K562 (cell line): Measurements from ENCODE around the gene TMCC1. TPM values are rescaled to one million over a fixed set of nuclear protein-coding genes. Genes with fewer than 3 reads are reported as not detected.

ENCODE experiments used
- ATAC-seq: fragments of 200-7000 bp; cut with Tn5 transposase; 3 replicates; pipeline ENCODE4 v1.9.1; 2020; ENCODE audit warnings: moderate library complexity
- BruUV-seq: library from RNA; stranded (reverse); fragments of 400-500 nt; replicated peaks from 2 replicates; lab custom pipeline; 2021; lab: Mats Ljungman, UMichigan
- CTCF ChIA-PET: fragments of 300-600 bp; formaldehyde crosslinking; extraction: SDS; loops from one replicate; lab custom pipeline; 2021; ENCODE audit warnings: low intra/inter-chr PET ratio; lab: Yijun Ruan, JAX
- POLR2A ChIA-PET: fragments of 300-600, 350-650 bp; sonication (Branson Sonifier 250); formaldehyde crosslinking; extraction: SDS; loops from one replicate; lab custom pipeline; 2021; ENCODE audit warnings: antibody characterized with exemption, inconsistent platforms; lab: Yijun Ruan, JAX
- DNase-seq, 4 experiments: peaks; one replicate each; pipeline versions ENCODE4 v3.0.0 to v3.0.0-alpha.2; 2011 to 2018; ENCODE audit warnings: low spot score in 3 of 4, mixed read lengths in 3 of 4; ENCODE audit errors: extremely low read depth in 1 of 4
- FAIRE-seq: peaks from 2 replicates; lab custom pipeline; 2011; peaks lifted over from hg19 to GRCh38; lab: Jason Lieb, UNC
- H2AFZ ChIP-seq: 2 replicates; pipeline ENCODE4 v1.6.0; 2011; ENCODE audit warnings: low read depth, low read length, control low read depth, inconsistent platforms
- H3K27ac ChIP-seq: fragments of 200-600 bp; 3 replicates; pipeline ENCODE4 v1.8.0; 2011; ENCODE audit warnings: low read depth, mild to moderate bottlenecking, control low read depth, inconsistent platforms, low read length, moderate library complexity, mixed read lengths; ENCODE audit errors: extremely low read depth
- H3K27me3 ChIP-seq, 2 experiments: fragments of 300-600 bp in 1 of 2; 2 replicates in 1 of 2; 3 replicates in 1 of 2; pipeline versions ENCODE4 v1.6.0 to v1.8.0; 2011; ENCODE audit warnings: inconsistent platforms in 2 of 2, low read length in 2 of 2, mild to moderate bottlenecking in 1 of 2, mixed read lengths in 1 of 2, moderate library complexity in 1 of 2; ENCODE audit not compliant: control insufficient read depth in 2 of 2, insufficient read depth in 2 of 2
- H3K36me3 ChIP-seq: fragments of 300-600 bp; 3 replicates; pipeline ENCODE4 v1.8.0; 2011; ENCODE audit warnings: mild to moderate bottlenecking, low read length, inconsistent platforms; ENCODE audit not compliant: control insufficient read depth, insufficient read depth
- H3K4me1 ChIP-seq, 2 experiments: fragments of 200-600 bp in 1 of 2; replicated peaks in 1 of 2; 2 replicates in 1 of 2; 3 replicates in 1 of 2; pipeline versions ENCODE4 v1.5.1 to v1.8.0; 2011; ENCODE audit warnings: inconsistent platforms in 2 of 2, low read length in 2 of 2, mild to moderate bottlenecking in 1 of 2, mixed read lengths in 1 of 2, moderate library complexity in 1 of 2; ENCODE audit not compliant: control insufficient read depth in 2 of 2, insufficient read depth in 2 of 2
- H3K4me2 ChIP-seq: 2 replicates; pipeline ENCODE4 v1.6.1; 2011; ENCODE audit warnings: low read length, control low read depth, inconsistent platforms, mixed read lengths; ENCODE audit not compliant: insufficient read depth
- H3K4me3 ChIP-seq: fragments of 200-600 bp; sonication (generic), shearing (Covaris generic); 2 replicates; pipeline ENCODE4 v1.5.1; 2016; ENCODE audit warnings: control low read depth, inconsistent platforms
- H3K79me2 ChIP-seq: fragments of 200-600 bp; 3 replicates; pipeline ENCODE4 v1.8.0; 2011; ENCODE audit warnings: low read length, inconsistent platforms; ENCODE audit not compliant: control insufficient read depth, insufficient read depth
- H3K9ac ChIP-seq, 2 experiments: 2 replicates each; pipeline versions ENCODE4 v1.6.0 to v1.6.1; 2011; ENCODE audit warnings: low read depth in 2 of 2, low read length in 2 of 2, control low read depth in 1 of 2, inconsistent platforms in 1 of 2, mild to moderate bottlenecking in 1 of 2, mixed read lengths in 1 of 2; ENCODE audit not compliant: insufficient read depth in 1 of 2
- H3K9me1 ChIP-seq: one replicate; pipeline ENCODE4 v1.6.0; 2011; ENCODE audit warnings: inconsistent platforms, mild to moderate bottlenecking, low read length, moderate library complexity; ENCODE audit not compliant: control insufficient read depth, insufficient read depth
- H3K9me3 ChIP-seq: replicated peaks from 2 replicates; pipeline ENCODE4 v1.5.1; 2011; ENCODE audit warnings: low read depth, low read length, inconsistent platforms; ENCODE audit not compliant: control insufficient read depth, insufficient read depth
- H4K20me1 ChIP-seq: replicated peaks from 2 replicates; pipeline ENCODE4 v1.6.1; 2011; ENCODE audit warnings: low read length, inconsistent platforms, mixed read lengths; ENCODE audit not compliant: control insufficient read depth, insufficient read depth
- CBX5 ChIP-seq: IDR thresholded peaks from 2 replicates; pipeline ENCODE4 v1.6.1; 2014; ENCODE audit warnings: low read depth, borderline replicate concordance
- ELK1 ChIP-seq: sonication (generic); formaldehyde crosslinking; IDR thresholded peaks from 2 replicates; pipeline ENCODE4 v1.8.1; 2022; ENCODE audit warnings: missing genetic modification reagents
- HMGXB4 ChIP-seq: sonication (generic); formaldehyde crosslinking; IDR thresholded peaks from 2 replicates; pipeline ENCODE4 v1.8.1; 2023; ENCODE audit warnings: mild to moderate bottlenecking, missing genetic modification reagents
- KDM4B ChIP-seq, 2 experiments: fragments of 450-650 bp in 1 of 2; sonication (generic) in 1 of 2; IDR thresholded peaks; 2 replicates each; pipeline ENCODE4 v1.6.1; 2016 to 2017; ENCODE audit warnings: borderline replicate concordance in 2 of 2, antibody characterized with exemption in 1 of 2, low read depth in 1 of 2, mild to moderate bottlenecking in 1 of 2
- KHSRP ChIP-seq: fragments of 450-650 bp; IDR thresholded peaks from 2 replicates; pipeline ENCODE4 v1.6.1; 2017
- KLF1 ChIP-seq: fragments of 450-650 bp; IDR thresholded peaks from 2 replicates; pipeline ENCODE4 v1.6.1; 2016; ENCODE audit warnings: missing genetic modification characterization, missing compliant biosample characterization
- THAP7 ChIP-seq: fragments of 250-450 bp; sonication (Bioruptor Pico); IDR thresholded peaks from 2 replicates; pipeline ENCODE4 v1.5.0; 2021
- ZKSCAN1 ChIP-seq: fragments of 150-350 bp; IDR thresholded peaks from 2 replicates; pipeline ENCODE4 v1.6.1; 2016; ENCODE audit warnings: low read depth, low read length
- ZNF12 ChIP-seq: sonication (generic); formaldehyde crosslinking; IDR thresholded peaks from 2 replicates; pipeline ENCODE4 v1.4.0; 2020; ENCODE audit warnings: mild to moderate bottlenecking, missing genetic modification reagents
- WGBS: fragments of 100-300 bp; shearing (Covaris generic); methylation state at CpG from one replicate; pipeline ENCODE4 v1.1.6; 2016; ENCODE audit warnings: low coverage, mixed read lengths; ENCODE audit not compliant: insufficient coverage; ENCODE audit errors: missing lambda C conversion rate; 5-methylcytosine and 5-hydroxymethylcytosine counted together
- in situ Hi-C: fragments of 300-500 bp; cut with MboI; formaldehyde crosslinking; loops from 4 replicates; pipeline ENCODE4 v1.15.0; 2018; ENCODE audit warnings: inconsistent platforms, mixed read lengths
- intact Hi-C: fragments of 100-400 bp; cut with micrococcal nuclease; formaldehyde crosslinking; loops from 2 replicates; pipeline ENCODE4 v1.14.2; 2022
- polyA plus RNA-seq, 8 experiments: library from polyadenylated mRNA; depleted of rRNA in 4 of 8; stranded (reverse) in 5 of 8; unstranded in 3 of 8; fragments of >200 nt; fragmentation: Nextera tagmentation in 2 of 8; fragmentation: Illumina TruSeq in 1 of 8; extraction: Ambion mirVana in 2 of 8; extraction: Trizol in 1 of 8; gene quantifications; 2 replicates each; pipeline versions ENCODE4 v1.2.1 to v1.2.3, GENCODE V29; 2011 to 2014; ENCODE audit warnings: inconsistent platforms in 1 of 8, missing spikeins in 1 of 8
- total RNA-seq, 7 experiments: library from RNA; depleted of rRNA in 6 of 7; stranded (reverse); fragments of >200 nt in 6 of 7; fragmentation: Illumina TruSeq in 2 of 7; extraction: Trizol in 2 of 7; gene quantifications; 2 replicates each; pipeline versions ENCODE4 v1.2.1 to v1.2.3, GENCODE V29; 2011 to 2021; ENCODE audit warnings: low replicate concordance in 1 of 7
- TF ChIP-seq, protein P1 (sequence below), 3 experiments: fragments of 200-800 bp in 1 of 3; sonication (Bioruptor generic) in 1 of 3; sonication (generic) in 1 of 3; formaldehyde crosslinking in 1 of 3; IDR thresholded peaks; 2 replicates each; pipeline versions ENCODE4 v1.6.1 to v1.8.0; 2016 to 2022; ENCODE audit warnings: mild to moderate bottlenecking in 2 of 3, missing compliant biosample characterization in 2 of 3, missing genetic modification characterization in 2 of 3, missing genetic modification reagents in 1 of 3

TMCC1 gene
- total and polyA plus RNA-seq, 9 of the 15 experiments (the other 6 are each of a cell fraction or from before 2014, with no cell fraction given) = 0.89 to 8.7 (median 4.0) TPM

- Histone ChIP-seq H3K9ac (peak overlapping the region in 1 of 2 experiments; percentile 35; a peak in 2 of 4 replicates), H3K27me3 (no peaks in the 10 kb centered on the region), H3K4me3 (no peak overlapping the region), H3K9me1 (no peaks in the 10 kb centered on the region), H3K4me2 (no peak overlapping the region), H4K20me1 (no peaks in the 10 kb centered on the region), H2AFZ (no peak overlapping the region), H3K9me3 (no peaks in the 10 kb centered on the region), H3K4me1 (peaks cover 5 to 66% of the 10 kb centered on the region in 2 experiments), H3K36me3 (no peaks in the 10 kb centered on the region), H3K27ac (no peak overlapping the region), H3K79me2 (no peaks in the 10 kb centered on the region)
- DNase-seq = no peak
- POLR2A ChIA-PET = no interaction called here
- no peak for FAIRE-seq
- CTCF ChIA-PET = no interaction called here
- WGBS = 43% methylated on average over 3 of the region's 17 CpGs
- in situ Hi-C loops (no loop called here), intact Hi-C loops (no loop called here)
- no peak for ATAC-seq
- TF ChIP-seq ZKSCAN1 (peak; percentile 74), KLF1 (tag) (no peak)
- BruUV-seq = no TSS peak
These were observed 269.9 kb downstream of the TMCC1 start for GRCh38 chr3:129623447-129624118.

DNA sequence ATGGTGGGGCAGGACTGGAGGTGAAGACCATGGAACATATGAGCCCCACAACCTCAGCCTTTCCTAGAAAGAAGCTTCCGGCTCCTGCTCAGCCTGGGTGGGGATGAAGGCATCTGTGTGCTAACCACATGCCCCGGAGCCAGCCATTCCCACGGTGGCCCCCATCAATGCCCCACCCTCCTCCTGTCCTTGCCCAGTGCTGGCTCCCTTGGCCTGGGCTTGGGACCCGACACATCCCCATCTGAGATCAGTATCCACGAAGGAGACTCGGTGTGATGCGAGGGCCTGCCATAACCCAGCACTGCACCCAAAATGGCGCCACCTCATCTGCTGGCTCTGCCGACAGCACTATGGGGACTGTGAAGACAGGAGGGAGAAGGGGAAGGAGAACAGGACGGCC, 270.6 kb downstream of the TMCC1 start:
- FAIRE-seq = no peak
- CTCF ChIA-PET = no interaction called here

More for the DNA sequence above, 270.6 kb downstream of the TMCC1 start:
- POLR2A ChIA-PET = no interaction called here
- no peak overlapping the region for H3K4me2 ChIP-seq
- TF ChIP-seq KHSRP (no peak), HMGXB4 (no peak), THAP7 (no peak), CBX5 (no peak), KDM4B (IDR thresholded peaks at IDR 0.05; ENCODE audit: borderline replicate concordance in 2 of 2, low read depth in 1 of 2) (no peak), ZNF12 (no peak), ELK1 (CRISPR knock-in tag) (no peak)
- TF ChIP-seq, protein P1, sequence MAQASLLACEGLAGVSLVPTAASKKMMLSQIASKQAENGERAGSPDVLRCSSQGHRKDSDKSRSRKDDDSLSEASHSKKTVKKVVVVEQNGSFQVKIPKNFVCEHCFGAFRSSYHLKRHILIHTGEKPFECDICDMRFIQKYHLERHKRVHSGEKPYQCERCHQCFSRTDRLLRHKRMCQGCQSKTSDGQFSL (CRISPR knock-in tag; IDR thresholded peaks at IDR 0.05) = no peak
- TF ChIP-seq, protein P1 (tag; IDR thresholded peaks at IDR 0.05) = no peak
- no peak overlapping the region for H3K4me3 ChIP-seq
- H3K9ac ChIP-seq = peak overlapping the region in 1 of 2 experiments; percentile 17; a peak in 1 of 4 replicates
- H4K20me1 ChIP-seq = no peaks in the 10 kb centered on the region
- no peaks in the 10 kb centered on the region for H3K9me3 ChIP-seq
- no peaks in the 10 kb centered on the region for H3K27me3 ChIP-seq
- H3K9me1 ChIP-seq = no peaks in the 10 kb centered on the region
- DNase-seq (no peak), ATAC-seq (no peak)
- peaks cover 5 to 66% of the 10 kb centered on the region in 2 experiments for H3K4me1 ChIP-seq
- no TSS peak for BruUV-seq
- WGBS = 76% methylated on average over 6 of the region's 10 CpGs
- H2AFZ ChIP-seq = no peak overlapping the region
- H3K79me2 ChIP-seq = no peaks in the 10 kb centered on the region
- in situ Hi-C loops = no loop called here
- intact Hi-C loops = no loop called here
- H3K36me3 ChIP-seq = no peaks in the 10 kb centered on the region
- H3K27ac ChIP-seq = no peak overlapping the region
